ENCODE data around the gene TYMP.
"Not testable (repeated sequence)": the region's sequence is repeated elsewhere in the genome, so short reads cannot be mapped to it uniquely, and the experiment has no call there.

Gene TYMP

GRCh38 chr22:50562523-50563412 is 33.0 kb upstream of the TYMP start, which contains the start of gene SYCE3:
TSS of gene SYCE3 (minus strand) at chr22:50562919. CDS start at chr22:50556405, 6,514 bp downstream.
- DNase-seq: peak; percentile 92 to 94

GRCh38 chr22:50561401-50562358 is 31.9 kb upstream of the TYMP start:
- no peak for DNase-seq

- DNase-seq: no peak
These were observed 30.2 kb upstream of the TYMP start for GRCh38 chr22:50560034-50560433.

- no peak for DNase-seq
These were observed 26.9 kb upstream of the TYMP start for GRCh38 chr22:50556703-50557102.

- no peak for DNase-seq
These were observed 23.5 kb upstream of the TYMP start for GRCh38 chr22:50553310-50553709.

- DNase-seq: no peak
These were observed 21.4 kb upstream of the TYMP start for GRCh38 chr22:50551160-50551752.

GRCh38 chr22:50550395-50550794 is 20.6 kb upstream of the TYMP start:
- DNase-seq: no peak

GRCh38 chr22:50548921-50549790 is 19.3 kb upstream of the TYMP start:
- DNase-seq: no peak

GRCh38 chr22:50548040-50548920 is 18.5 kb upstream of the TYMP start:
- no peak for DNase-seq

GRCh38 chr22:50547263-50547985 is 17.6 kb upstream of the TYMP start:
- no peak for DNase-seq

GRCh38 chr22:50546326-50547262 is 16.8 kb upstream of the TYMP start:
- no peak for DNase-seq

- no peak for DNase-seq
These were observed 15.9 kb upstream of the TYMP start, which contains the start of gene KLHDC7B for GRCh38 chr22:50545522-50546325. TSS of gene KLHDC7B (plus strand) at chr22:50545899. CDS start at chr22:50546244, 345 bp downstream.

GRCh38 chr22:50544746-50545253 is 15.0 kb upstream of the TYMP start:
- no peak for DNase-seq

- DNase-seq: no peak
These were observed 14.4 kb upstream of the TYMP start for GRCh38 chr22:50544078-50544745.

GRCh38 chr22:50542416-50542927 is 12.7 kb upstream of the TYMP start:
- no peak for DNase-seq

GRCh38 chr22:50541667-50542026 is 11.8 kb upstream of the TYMP start:
- not testable (repeated sequence) for DNase-seq

- no peak for DNase-seq
These were observed 10.6 kb upstream of the TYMP start for GRCh38 chr22:50540381-50540780.
